Lower lobe of right lung (tissue), 2 donors: Measurements from ENCODE around the gene PKMYT1. TPM values are rescaled to one million over a fixed set of nuclear protein-coding genes. Genes with fewer than 3 reads are reported as not detected.
A peak's percentile ranks its signal among the peaks of the same experiment; 100 is the strongest.

Experiments used
- ATAC-seq, 2 donors: fragments of 200-7000 bp; cut with Tn5 transposase; one replicate each; pipeline ENCODE4 v1.9.1; 2020 to 2022; ENCODE audit warnings: mild to moderate bottlenecking in 2 of 2, moderate library complexity in 2 of 2
- DNase-seq: peaks from one replicate; pipeline ENCODE4 v3.0.0-alpha.2; 2020
- H3K27ac ChIP-seq: fragments of 200-600 bp; one replicate; pipeline ENCODE4 v1.8.0; 2022
- H3K27me3 ChIP-seq: fragments of 200-600 bp; one replicate; pipeline ENCODE4 v1.8.0; 2022; ENCODE audit warnings: low read depth
- H3K36me3 ChIP-seq: fragments of 200-600 bp; one replicate; pipeline ENCODE4 v1.8.0; 2022; ENCODE audit warnings: mild to moderate bottlenecking
- H3K4me1 ChIP-seq: fragments of 200-600 bp; one replicate; pipeline ENCODE4 v1.8.0; 2022
- H3K4me3 ChIP-seq: fragments of 200-600 bp; one replicate; pipeline ENCODE4 v1.8.0; 2022; ENCODE audit warnings: mild to moderate bottlenecking
- H3K9me3 ChIP-seq: fragments of 200-600 bp; one replicate; pipeline ENCODE4 v1.8.0; 2022
- intact Hi-C: fragments of 100-400 bp; cut with DNase I; formaldehyde crosslinking; loops from one replicate; pipeline ENCODE4 v1.11.0; 2022
- total RNA-seq: library from RNA; stranded (reverse); fragmentation: NEBNext Ultra II Directional; extraction: Animal tissue kit (Norgen Biotek cat#: 25700); gene quantifications from one replicate; pipeline ENCODE4 v1.2.1, GENCODE V29; 2021
- TF ChIP-seq, protein P1 (sequence below): fragments of 200-600 bp; IDR thresholded peaks from one replicate; pipeline ENCODE4 v1.8.0; 2022; ENCODE audit warnings: antibody characterized with exemption, mild to moderate bottlenecking
- donor health status: DM: no; HTN: yes; CAD: no; lungs with severe emphysema.

Gene PKMYT1
- total RNA-seq, 1 donor from 2014 or later, result 4.0 TPM

DNA sequence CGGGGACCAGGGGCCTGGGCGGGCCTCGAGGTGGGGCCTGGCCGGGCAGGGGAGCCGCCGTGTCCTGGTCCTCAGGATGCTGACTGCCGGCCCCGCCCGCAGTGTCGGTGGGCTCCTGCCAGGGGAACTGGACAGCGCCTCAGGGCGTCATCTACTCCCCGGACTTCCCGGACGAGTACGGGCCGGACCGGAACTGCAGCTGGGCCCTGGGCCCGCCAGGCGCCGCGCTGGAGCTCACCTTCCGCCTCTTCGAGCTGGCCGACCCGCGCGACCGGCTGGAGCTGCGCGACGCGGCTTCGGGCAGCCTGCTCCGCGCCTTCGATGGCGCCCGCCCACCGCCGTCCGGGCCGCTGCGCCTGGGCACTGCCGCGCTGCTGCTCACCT, 13.4 kb downstream of the PKMYT1 start:
- Histone ChIP-seq H3K4me3 (peak overlapping the region; percentile 43), H3K4me1 (peaks cover 69% of the 10 kb centered on the region), H3K9me3 (no peaks in the 10 kb centered on the region), H3K27me3 (peaks cover 65% of the 10 kb centered on the region), H3K27ac (no peak overlapping the region), H3K36me3 (no peaks in the 10 kb centered on the region)
- ATAC-seq (no peak), DNase-seq (peak; percentile 66)
- TF ChIP-seq, protein P1, sequence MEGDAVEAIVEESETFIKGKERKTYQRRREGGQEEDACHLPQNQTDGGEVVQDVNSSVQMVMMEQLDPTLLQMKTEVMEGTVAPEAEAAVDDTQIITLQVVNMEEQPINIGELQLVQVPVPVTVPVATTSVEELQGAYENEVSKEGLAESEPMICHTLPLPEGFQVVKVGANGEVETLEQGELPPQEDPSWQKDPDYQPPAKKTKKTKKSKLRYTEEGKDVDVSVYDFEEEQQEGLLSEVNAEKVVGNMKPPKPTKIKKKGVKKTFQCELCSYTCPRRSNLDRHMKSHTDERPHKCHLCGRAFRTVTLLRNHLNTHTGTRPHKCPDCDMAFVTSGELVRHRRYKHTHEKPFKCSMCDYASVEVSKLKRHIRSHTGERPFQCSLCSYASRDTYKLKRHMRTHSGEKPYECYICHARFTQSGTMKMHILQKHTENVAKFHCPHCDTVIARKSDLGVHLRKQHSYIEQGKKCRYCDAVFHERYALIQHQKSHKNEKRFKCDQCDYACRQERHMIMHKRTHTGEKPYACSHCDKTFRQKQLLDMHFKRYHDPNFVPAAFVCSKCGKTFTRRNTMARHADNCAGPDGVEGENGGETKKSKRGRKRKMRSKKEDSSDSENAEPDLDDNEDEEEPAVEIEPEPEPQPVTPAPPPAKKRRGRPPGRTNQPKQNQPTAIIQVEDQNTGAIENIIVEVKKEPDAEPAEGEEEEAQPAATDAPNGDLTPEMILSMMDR, result peak; percentile 21
- intact Hi-C loops, result no loop called here

DNA sequence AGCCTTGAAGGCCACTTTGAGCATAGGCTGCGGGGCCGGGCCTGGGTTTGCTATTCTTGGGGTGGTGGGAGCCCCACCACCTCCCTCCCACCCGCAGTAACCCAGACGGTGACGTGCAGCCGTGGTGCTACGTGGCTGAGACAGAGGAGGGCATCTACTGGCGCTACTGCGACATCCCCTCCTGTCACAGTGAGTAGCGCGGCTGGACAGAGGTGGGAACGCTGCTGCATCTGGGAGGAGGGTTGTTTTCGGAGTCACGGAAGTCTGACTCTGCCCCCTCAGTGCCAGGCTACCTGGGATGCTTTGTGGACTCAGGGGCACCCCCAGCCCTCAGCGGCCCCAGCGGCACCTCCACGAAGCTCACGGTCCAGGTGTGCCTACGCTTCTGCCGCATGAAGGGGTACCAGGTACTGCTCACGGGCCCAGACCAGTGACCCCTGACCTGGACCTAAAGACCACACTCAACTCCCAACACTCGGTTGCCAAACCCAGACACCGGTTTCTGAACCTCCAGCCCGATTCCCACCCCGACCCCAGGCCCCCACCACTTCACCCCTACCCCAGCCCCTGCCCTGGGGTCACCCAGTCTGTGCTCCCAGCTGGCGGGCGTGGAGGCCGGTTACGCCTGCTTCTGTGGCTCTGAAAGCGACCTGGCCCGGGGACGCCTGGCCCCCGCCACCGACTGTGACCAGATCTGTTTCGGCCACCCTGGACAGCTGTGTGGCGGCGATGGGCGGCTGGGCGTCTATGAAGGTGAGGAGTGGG, 14.0 kb downstream of the PKMYT1 start:
- Histone ChIP-seq H3K4me3 (peak overlapping the region; percentile 43), H3K9me3 (no peaks in the 10 kb centered on the region), H3K36me3 (no peaks in the 10 kb centered on the region), H3K4me1 (peaks cover 69% of the 10 kb centered on the region), H3K27ac (no peak overlapping the region), H3K27me3 (peaks cover 71% of the 10 kb centered on the region)
- intact Hi-C loops, result no loop called here
- TF ChIP-seq, protein P1, result no peak
- DNase-seq, result peak; percentile 34
- no peak for ATAC-seq

DNA sequence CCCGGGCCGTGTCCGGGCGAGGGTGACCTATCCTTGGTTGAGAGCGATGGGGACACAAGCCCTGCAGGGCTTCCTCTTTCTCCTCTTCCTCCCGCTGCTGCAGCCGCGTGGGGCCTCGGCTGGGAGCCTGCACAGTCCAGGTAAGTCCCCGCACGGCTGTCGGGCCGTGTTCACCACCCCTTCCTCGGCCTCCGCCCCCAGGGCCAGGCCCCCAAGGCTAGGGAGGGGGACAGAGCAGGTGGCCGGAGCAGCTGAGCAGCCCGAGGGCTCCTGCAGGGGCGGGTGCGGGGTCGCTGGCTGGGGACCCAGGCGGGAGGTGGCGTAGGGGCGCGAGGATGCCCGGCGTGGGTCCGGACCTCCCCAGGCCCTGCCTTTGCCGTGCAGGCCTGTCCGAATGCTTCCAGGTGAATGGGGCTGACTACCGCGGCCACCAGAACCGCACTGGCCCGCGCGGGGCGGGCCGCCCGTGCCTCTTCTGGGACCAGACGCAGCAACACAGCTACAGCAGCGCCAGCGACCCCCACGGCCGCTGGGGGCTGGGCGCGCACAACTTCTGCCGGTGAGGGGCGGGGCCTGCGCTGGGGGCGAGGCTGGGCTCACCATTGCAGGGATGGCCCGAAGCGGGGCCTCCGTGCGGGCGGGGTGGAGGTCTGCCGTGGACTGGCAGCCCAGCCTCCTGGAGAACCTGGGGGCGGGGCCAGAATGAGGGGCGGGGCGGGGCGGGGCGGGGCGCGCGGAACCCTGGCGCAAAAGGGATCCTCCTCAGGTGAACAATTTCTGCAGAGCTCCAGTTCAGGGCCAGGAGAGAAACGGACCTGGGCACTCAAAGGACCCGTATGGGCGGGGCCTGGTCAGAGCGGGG, 15.5 kb downstream of the PKMYT1 start:
- peaks cover 73% of the 10 kb centered on the region for H3K27me3 ChIP-seq
- H3K36me3 ChIP-seq, result no peaks in the 10 kb centered on the region
- H3K4me3 ChIP-seq, result peak overlapping the region; percentile 43
- no peak overlapping the region for H3K27ac ChIP-seq
- TF ChIP-seq, protein P1, result no peak
- DNase-seq (peak; percentile 57), ATAC-seq (no peak)
- H3K4me1 ChIP-seq, result peaks cover 56% of the 10 kb centered on the region
- H3K9me3 ChIP-seq, result no peaks in the 10 kb centered on the region
- intact Hi-C loops, result no loop called here

DNA sequence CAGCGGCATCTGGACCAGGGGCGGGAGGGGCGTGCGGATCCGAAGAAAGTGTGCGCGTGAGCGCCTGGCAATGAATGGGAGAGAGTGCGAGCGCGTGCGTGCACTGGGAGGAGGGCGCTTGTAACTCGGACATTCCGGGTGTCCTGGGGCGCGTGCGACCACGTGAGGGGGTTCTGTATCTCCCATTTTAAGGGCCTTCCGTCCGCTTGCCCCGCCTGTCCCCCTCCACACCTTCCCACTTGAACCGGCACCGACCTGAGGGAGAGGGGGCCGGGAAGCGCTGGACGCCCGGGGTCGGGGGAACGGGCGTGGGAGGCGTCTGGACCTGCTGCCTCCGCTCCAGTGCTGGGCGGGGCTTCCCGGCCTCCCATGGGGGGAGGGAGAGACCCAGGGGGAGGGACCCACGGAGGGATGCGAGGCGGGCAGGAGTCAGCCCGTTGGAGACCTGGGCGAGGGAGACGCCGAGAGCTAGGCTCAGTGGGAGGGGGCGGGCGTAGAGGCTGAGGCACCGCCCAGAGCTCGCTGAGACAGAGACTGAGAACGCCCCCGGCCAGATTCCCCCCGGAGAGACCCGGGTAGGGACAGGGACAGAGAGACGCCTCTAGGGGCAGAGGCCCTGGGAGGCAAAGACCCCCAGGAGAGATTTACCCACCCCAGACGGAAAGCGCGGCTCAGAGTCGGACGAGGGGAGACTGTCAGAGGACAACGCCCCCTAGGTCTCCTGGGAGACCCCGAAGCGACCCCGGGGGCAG, 16.3 kb downstream of the PKMYT1 start, which contains the start of gene KREMEN2:
Gene KREMEN2 (plus strand): TSS at position 553 of the 752 bp plus-strand sequence. CDS start 246 bp downstream, outside the sequence.
- Histone ChIP-seq H3K4me3 (peak within 1 kb of the TSS; percentile 43), H3K27me3 (peaks cover 81% of the 10 kb centered on the region), H3K27ac (no peak within 1 kb of the TSS), H3K4me1 (peaks cover 53% of the 10 kb centered on the region), H3K36me3 (no peaks in the 10 kb centered on the region), H3K9me3 (no peaks in the 10 kb centered on the region)
- DNase-seq, result peak; percentile 54
- TF ChIP-seq, protein P1, result no peak
- ATAC-seq, result no peak
- intact Hi-C loops, result no loop called here

DNA sequence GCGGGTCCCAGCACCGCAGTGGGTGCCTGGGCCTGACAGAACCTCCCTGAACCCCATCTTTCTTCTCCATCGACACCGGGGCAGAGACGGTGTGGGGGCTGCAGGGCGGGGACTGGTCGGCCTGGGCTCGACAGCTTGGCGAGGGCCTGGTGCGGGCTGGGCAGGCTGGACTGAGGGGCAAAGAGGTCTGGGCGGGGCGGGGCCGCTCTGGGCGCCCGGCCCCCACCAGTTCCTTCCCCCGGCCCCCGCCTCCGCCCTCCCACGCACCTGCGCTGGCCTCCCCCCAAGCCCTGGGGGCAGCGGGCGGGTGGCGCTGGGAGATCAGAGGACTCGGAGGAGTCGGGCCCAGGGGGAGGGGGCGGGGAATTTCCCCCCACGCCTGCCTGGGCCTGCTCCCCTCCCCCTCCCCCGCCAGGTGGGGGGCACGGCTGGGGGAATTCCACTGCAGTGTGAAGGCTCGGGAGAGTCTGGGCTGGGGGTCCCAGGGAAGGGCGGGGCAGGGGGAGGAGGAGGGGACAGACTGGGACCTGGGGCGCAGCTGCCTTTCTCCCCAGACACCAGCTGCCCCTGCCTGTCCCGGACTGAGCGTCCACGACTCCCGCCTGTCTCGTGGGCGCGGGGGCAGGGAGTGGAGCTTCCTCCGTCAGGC, 17.0 kb downstream of the PKMYT1 start:
- Histone ChIP-seq H3K4me1 (peaks cover 46% of the 10 kb centered on the region), H3K27ac (no peak overlapping the region), H3K9me3 (no peaks in the 10 kb centered on the region), H3K36me3 (no peaks in the 10 kb centered on the region), H3K4me3 (peak overlapping the region; percentile 43), H3K27me3 (peaks cover 86% of the 10 kb centered on the region)
- DNase-seq (peak; percentile 34), ATAC-seq (no peak)
- intact Hi-C loops, result no loop called here
- TF ChIP-seq, protein P1, result no peak
